Keratinocyte (primary cell): ENCODE data around the gene FRMD4B. TPM values are rescaled to one million over a fixed set of nuclear protein-coding genes. Genes with fewer than 3 reads are reported as not detected.

Source experiments
- DNase-seq: peaks from one replicate; pipeline ENCODE4 v3.0.0-alpha.2; 2011; ENCODE audit warnings: low read depth, missing footprints, low spot score
- FAIRE-seq: peaks from 2 replicates; lab custom pipeline; 2011; peaks lifted over from hg19 to GRCh38; lab: Jason Lieb, UNC
- H2AFZ ChIP-seq: 2 replicates; pipeline ENCODE4 v1.6.0; 2012; ENCODE audit warnings: low read length, control low read depth, inconsistent platforms; ENCODE audit not compliant: control insufficient read depth
- H3K27ac ChIP-seq: 2 replicates; pipeline ENCODE4 v1.5.1; 2011; ENCODE audit warnings: low read length; ENCODE audit not compliant: control insufficient read depth, insufficient read depth
- H3K27me3 ChIP-seq: 3 replicates; pipeline ENCODE4 v1.6.0; 2011; ENCODE audit warnings: low read length; ENCODE audit not compliant: control insufficient read depth, insufficient read depth; ENCODE audit errors: extremely low read depth
- H3K36me3 ChIP-seq, 2 experiments: 2 replicates in 1 of 2; 3 replicates in 1 of 2; pipeline ENCODE4 v1.5.1; 2011; ENCODE audit warnings: low read length in 2 of 2, mild to moderate bottlenecking in 1 of 2; ENCODE audit not compliant: control insufficient read depth in 2 of 2, insufficient read depth in 2 of 2; ENCODE audit errors: extremely low read depth in 1 of 2
- H3K4me1 ChIP-seq: 3 replicates; pipeline ENCODE4 v1.5.1; 2011; ENCODE audit warnings: low read length; ENCODE audit not compliant: control insufficient read depth, insufficient read depth; ENCODE audit errors: extremely low read depth
- H3K4me2 ChIP-seq: 3 replicates; pipeline ENCODE4 v1.6.0; 2011; ENCODE audit warnings: low read depth, low read length; ENCODE audit not compliant: control insufficient read depth, insufficient read depth; ENCODE audit errors: extremely low read depth
- H3K4me3 ChIP-seq, 3 experiments: fragments of 200-600 bp in 1 of 3; sonication (generic) in 1 of 3; 2 replicates in 2 of 3; 3 replicates in 1 of 3; pipeline ENCODE4 v1.5.1; 2011 to 2016; ENCODE audit warnings: low read length in 3 of 3, mild to moderate bottlenecking in 3 of 3, control low read depth in 2 of 3, inconsistent platforms in 1 of 3, low read depth in 1 of 3, mixed read lengths in 1 of 3, mixed run types in 1 of 3, moderate library complexity in 1 of 3; ENCODE audit not compliant: control insufficient read depth in 2 of 3, insufficient read depth in 2 of 3; ENCODE audit errors: extremely low read depth in 1 of 3
- H3K79me2 ChIP-seq: 2 replicates; pipeline ENCODE4 v1.6.0; 2012; ENCODE audit warnings: low read length; ENCODE audit not compliant: control insufficient read depth, insufficient read depth
- H3K9ac ChIP-seq: 3 replicates; pipeline ENCODE4 v1.6.0; 2011; ENCODE audit warnings: low read length; ENCODE audit not compliant: control insufficient read depth, insufficient read depth; ENCODE audit errors: extremely low read depth
- H3K9me1 ChIP-seq: 3 replicates; pipeline ENCODE4 v1.6.0; 2011; ENCODE audit warnings: low read length; ENCODE audit not compliant: control insufficient read depth, insufficient read depth; ENCODE audit errors: extremely low read depth
- H3K9me3 ChIP-seq: 2 replicates; pipeline ENCODE4 v1.5.1; 2012; ENCODE audit warnings: low read depth, low read length; ENCODE audit not compliant: control insufficient read depth
- H4K20me1 ChIP-seq: 3 replicates; pipeline ENCODE4 v1.6.0; 2011; ENCODE audit warnings: low read length; ENCODE audit not compliant: control insufficient read depth, insufficient read depth; ENCODE audit errors: extremely low read depth
- EZH2 ChIP-seq: IDR thresholded peaks from one replicate; pipeline ENCODE4 v1.6.1; 2012; ENCODE audit warnings: inconsistent platforms, mild to moderate bottlenecking, low read length, moderate library complexity
- dilution Hi-C: fragments of 300-500 bp; cut with MboI; formaldehyde crosslinking; loops from one replicate; pipeline ENCODE4 v1.7.0; 2020; ENCODE audit warnings: low sequenced_read_pairs; ENCODE audit not compliant: extremely low pct_ligation_motif_present
- polyA plus RNA-seq, 5 experiments: library from polyadenylated mRNA; depleted of rRNA in 3 of 5; stranded (reverse) in 3 of 5; stranded (forward) in 1 of 5; unstranded in 1 of 5; fragments of >200 nt; gene quantifications; 1 replicate in 1 of 5; 2 replicates in 3 of 5; 3 replicates in 1 of 5; pipeline versions ENCODE4 v1.2.1 to v1.2.3, GENCODE V29; 2011 to 2012; ENCODE audit warnings: missing spikeins in 2 of 5, low read depth in 1 of 5, low replicate concordance in 1 of 5
- TF ChIP-seq, protein P1 (sequence below), 3 experiments: IDR thresholded peaks in 1 of 3; conservative IDR thresholded peaks in 1 of 3; optimal IDR thresholded peaks in 1 of 3; 2 replicates in 2 of 3; 3 replicates in 1 of 3; pipeline versions ENCODE3 to v1.5.1; 2011; ENCODE audit warnings: low read length in 3 of 3, mild to moderate bottlenecking in 3 of 3, moderate library complexity in 2 of 3, control low read depth in 1 of 3, inconsistent platforms in 1 of 3; ENCODE audit not compliant: insufficient read depth in 2 of 3; ENCODE audit errors: extremely low read depth in 1 of 3

FRMD4B gene
- polyA plus RNA-seq, 1 donor (not counting 4 experiments of a cell fraction or from before 2014, with no cell fraction given) = 48.3 TPM

DNA sequence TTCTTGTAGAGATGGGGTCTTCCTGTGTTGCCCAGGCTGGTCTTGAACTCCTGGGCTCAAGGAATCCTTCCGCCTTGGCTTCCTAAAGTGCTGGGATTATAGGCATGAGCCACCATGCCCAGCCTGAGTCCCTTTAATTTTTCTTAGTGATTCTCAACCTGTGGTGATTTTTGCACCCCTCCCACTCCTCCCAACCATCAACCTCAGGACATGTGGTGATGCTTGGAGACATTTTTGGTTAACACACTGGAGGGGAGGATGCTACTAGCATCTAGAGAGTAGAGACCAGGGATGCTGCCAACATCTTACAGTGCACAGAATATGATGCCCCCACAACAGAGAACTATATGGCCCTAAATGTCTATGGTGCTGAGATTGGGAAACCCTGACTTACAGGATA, 180.5 kb downstream of the FRMD4B start:
- no peaks in the 10 kb centered on the region for H3K9me3 ChIP-seq
- no peaks in the 10 kb centered on the region for H3K9me1 ChIP-seq
- dilution Hi-C loops = no loop called here
- TF ChIP-seq, protein P1, sequence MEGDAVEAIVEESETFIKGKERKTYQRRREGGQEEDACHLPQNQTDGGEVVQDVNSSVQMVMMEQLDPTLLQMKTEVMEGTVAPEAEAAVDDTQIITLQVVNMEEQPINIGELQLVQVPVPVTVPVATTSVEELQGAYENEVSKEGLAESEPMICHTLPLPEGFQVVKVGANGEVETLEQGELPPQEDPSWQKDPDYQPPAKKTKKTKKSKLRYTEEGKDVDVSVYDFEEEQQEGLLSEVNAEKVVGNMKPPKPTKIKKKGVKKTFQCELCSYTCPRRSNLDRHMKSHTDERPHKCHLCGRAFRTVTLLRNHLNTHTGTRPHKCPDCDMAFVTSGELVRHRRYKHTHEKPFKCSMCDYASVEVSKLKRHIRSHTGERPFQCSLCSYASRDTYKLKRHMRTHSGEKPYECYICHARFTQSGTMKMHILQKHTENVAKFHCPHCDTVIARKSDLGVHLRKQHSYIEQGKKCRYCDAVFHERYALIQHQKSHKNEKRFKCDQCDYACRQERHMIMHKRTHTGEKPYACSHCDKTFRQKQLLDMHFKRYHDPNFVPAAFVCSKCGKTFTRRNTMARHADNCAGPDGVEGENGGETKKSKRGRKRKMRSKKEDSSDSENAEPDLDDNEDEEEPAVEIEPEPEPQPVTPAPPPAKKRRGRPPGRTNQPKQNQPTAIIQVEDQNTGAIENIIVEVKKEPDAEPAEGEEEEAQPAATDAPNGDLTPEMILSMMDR (optimal IDR thresholded peaks at IDR 0.05 in 1 of 3, IDR thresholded peaks at IDR 0.05 in 1 of 3, conservative IDR thresholded peaks at IDR 0.05 in 1 of 3; ENCODE audit: extremely low read depth in 1 of 3, insufficient read depth in 2 of 3, low read length in 3 of 3) = no peak
- TF ChIP-seq EZH2 = no peak
- peak overlapping the region; percentile 90 for H3K4me2 ChIP-seq
- H2AFZ ChIP-seq = no peak overlapping the region
- no peak overlapping the region for H3K4me3 ChIP-seq
- H3K9ac ChIP-seq = no peak overlapping the region
- no peaks in the 10 kb centered on the region for H3K79me2 ChIP-seq
- peak overlapping the region; percentile 99 for H3K27ac ChIP-seq
- H3K27me3 ChIP-seq = no peaks in the 10 kb centered on the region
- peaks cover 34% of the 10 kb centered on the region for H3K4me1 ChIP-seq
- peaks cover 0 to 2% of the 10 kb centered on the region in 2 experiments for H3K36me3 ChIP-seq
- FAIRE-seq (no peak), DNase-seq (no peak)
- H4K20me1 ChIP-seq = no peaks in the 10 kb centered on the region

DNA sequence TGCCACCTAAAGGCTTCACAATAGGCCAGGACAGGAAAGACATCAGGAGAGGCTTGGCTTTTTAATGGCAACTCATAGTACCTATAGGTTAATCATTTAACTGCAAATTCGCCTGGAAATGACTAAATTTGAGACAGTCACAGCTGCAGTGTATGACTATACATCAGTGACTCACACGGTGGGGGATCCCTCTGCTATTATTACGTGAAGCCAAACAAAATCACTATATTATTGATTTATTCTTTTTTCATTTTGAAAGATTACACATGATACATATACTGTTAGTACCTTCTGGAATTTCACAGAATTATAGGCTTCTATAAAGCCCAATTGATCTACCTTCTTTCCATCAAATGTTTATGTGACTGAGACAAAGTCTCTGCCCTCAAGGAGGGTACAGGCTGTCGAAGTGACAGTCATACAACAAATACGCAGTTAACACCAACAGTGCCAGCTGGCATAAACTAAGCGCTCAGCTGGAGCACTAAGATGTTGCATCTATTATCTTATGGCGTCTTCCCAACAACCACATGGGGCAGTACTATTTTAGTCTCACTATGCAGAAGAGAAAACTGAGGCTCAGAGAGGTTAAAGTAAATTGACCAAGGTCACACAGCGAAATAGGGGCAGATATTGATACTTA, 181.5 kb downstream of the FRMD4B start:
- H4K20me1 ChIP-seq = no peaks in the 10 kb centered on the region
- TF ChIP-seq EZH2 = no peak
- TF ChIP-seq, protein P1 (optimal IDR thresholded peaks at IDR 0.05 in 1 of 3, IDR thresholded peaks at IDR 0.05 in 1 of 3, conservative IDR thresholded peaks at IDR 0.05 in 1 of 3; ENCODE audit: extremely low read depth in 1 of 3, insufficient read depth in 2 of 3, low read length in 3 of 3) = peak in 1 of 3 experiments; percentile 16
- peak overlapping the region; percentile 67 for H3K9ac ChIP-seq
- H3K27me3 ChIP-seq = no peaks in the 10 kb centered on the region
- peaks cover 3% of the 10 kb centered on the region for H3K79me2 ChIP-seq
- peak overlapping the region in 2 of 3 experiments; percentile 31 to 55 for H3K4me3 ChIP-seq
- no peaks in the 10 kb centered on the region for H3K9me3 ChIP-seq
- dilution Hi-C loops = no loop called here
- H3K9me1 ChIP-seq = no peaks in the 10 kb centered on the region
- H3K27ac ChIP-seq = peak overlapping the region; percentile 99
- FAIRE-seq (peak; percentile 83), DNase-seq (peak; percentile 57)
- peak overlapping the region; percentile 90 for H3K4me2 ChIP-seq
- peak overlapping the region; percentile 37 for H2AFZ ChIP-seq
- H3K36me3 ChIP-seq = no peaks in the 10 kb centered on the region
- H3K4me1 ChIP-seq = peaks cover 40% of the 10 kb centered on the region
